ENCODE data around the gene KIAA0232. TPM values are rescaled to one million over a fixed set of nuclear protein-coding genes. Genes with fewer than 3 reads are reported as not detected.

KIAA0232 gene
- polyA plus RNA-seq, 1 donor from 2014 or later: 57.6 TPM

GRCh38 chr4:6880691-6881090 lies 98.2 kb downstream of the KIAA0232 start:
- no peak overlapping the region for H3K27ac ChIP-seq (ENCODE audit: low read length)
- no peak overlapping the region for H3K4me2 ChIP-seq (ENCODE audit: low read length)
- no peaks in the 10 kb centered on the region for H3K9me2 ChIP-seq (ENCODE audit: insufficient read depth, low read length)
- no peaks in the 10 kb centered on the region for H3K9me3 ChIP-seq (ENCODE audit: low read length)
- no peaks in the 10 kb centered on the region for H4K20me1 ChIP-seq (ENCODE audit: insufficient read depth)
- H3F3A ChIP-seq (ENCODE audit: insufficient read depth, low read length, poor library complexity, severe bottlenecking): no peaks in the 10 kb centered on the region
- no peak overlapping the region for H2AFZ ChIP-seq (ENCODE audit: low read depth, low read length)
- H3K9ac ChIP-seq (ENCODE audit: low read length): no peak overlapping the region
- H3K4me3 ChIP-seq (ENCODE audit: low read length): no peak overlapping the region
- no peaks in the 10 kb centered on the region for H3K27me3 ChIP-seq (ENCODE audit: insufficient read depth, low read depth, low read length)
- no peaks in the 10 kb centered on the region for H3K36me3 ChIP-seq (ENCODE audit: insufficient read depth, low read length)
- TF ChIP-seq EZH2 (IDR thresholded peaks at IDR 0.05; ENCODE audit: borderline replicate concordance, insufficient read depth, low read length, poor library complexity, severe bottlenecking) (no peak), SMC3 (conservative IDR thresholded peaks at IDR 0.05; ENCODE audit: poor library complexity) (no peak), TAF1 (IDR thresholded peaks at IDR 0.05; ENCODE audit: low read depth) (no peak), REST (IDR thresholded peaks at IDR 0.05; ENCODE audit: borderline replicate concordance) (no peak), MXI1 (conservative IDR thresholded peaks at IDR 0.05; ENCODE audit: poor library complexity, severe bottlenecking) (no peak), POLR2AphosphoS5 (IDR thresholded peaks at IDR 0.05) (no peak), EP300 (conservative IDR thresholded peaks at IDR 0.05; ENCODE audit: poor library complexity, severe bottlenecking) (no peak)
- TF ChIP-seq, protein P1, sequence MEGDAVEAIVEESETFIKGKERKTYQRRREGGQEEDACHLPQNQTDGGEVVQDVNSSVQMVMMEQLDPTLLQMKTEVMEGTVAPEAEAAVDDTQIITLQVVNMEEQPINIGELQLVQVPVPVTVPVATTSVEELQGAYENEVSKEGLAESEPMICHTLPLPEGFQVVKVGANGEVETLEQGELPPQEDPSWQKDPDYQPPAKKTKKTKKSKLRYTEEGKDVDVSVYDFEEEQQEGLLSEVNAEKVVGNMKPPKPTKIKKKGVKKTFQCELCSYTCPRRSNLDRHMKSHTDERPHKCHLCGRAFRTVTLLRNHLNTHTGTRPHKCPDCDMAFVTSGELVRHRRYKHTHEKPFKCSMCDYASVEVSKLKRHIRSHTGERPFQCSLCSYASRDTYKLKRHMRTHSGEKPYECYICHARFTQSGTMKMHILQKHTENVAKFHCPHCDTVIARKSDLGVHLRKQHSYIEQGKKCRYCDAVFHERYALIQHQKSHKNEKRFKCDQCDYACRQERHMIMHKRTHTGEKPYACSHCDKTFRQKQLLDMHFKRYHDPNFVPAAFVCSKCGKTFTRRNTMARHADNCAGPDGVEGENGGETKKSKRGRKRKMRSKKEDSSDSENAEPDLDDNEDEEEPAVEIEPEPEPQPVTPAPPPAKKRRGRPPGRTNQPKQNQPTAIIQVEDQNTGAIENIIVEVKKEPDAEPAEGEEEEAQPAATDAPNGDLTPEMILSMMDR (IDR thresholded peaks at IDR 0.05; ENCODE audit: poor library complexity, severe bottlenecking): no peak
- no peaks in the 10 kb centered on the region for H3K79me2 ChIP-seq (replicated peaks; ENCODE audit: insufficient read depth, low read length)

DNA sequence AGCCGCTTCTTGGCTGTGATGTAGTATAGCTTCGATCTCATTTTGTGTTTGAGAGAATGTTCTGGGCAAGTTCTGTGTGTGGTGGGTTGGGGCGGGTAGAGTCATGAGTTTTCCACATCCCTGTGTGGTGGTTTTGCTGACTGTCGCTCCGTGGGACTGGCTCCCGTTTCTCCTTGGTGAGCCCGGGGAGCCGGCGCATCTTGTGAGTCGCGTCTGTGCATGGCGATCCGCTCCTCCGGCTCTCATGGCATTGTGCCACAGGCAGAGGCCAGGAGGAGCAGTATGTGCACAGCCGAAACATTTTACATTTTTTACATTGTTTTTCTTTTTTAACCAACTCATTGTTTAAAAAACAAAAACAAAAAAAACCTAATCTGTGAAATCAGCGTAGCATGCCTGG lies 99.4 kb downstream of the KIAA0232 start:
- Histone ChIP-seq H3K9ac (ENCODE audit: low read length) (no peak overlapping the region), H3K9me2 (ENCODE audit: insufficient read depth, low read length) (no peaks in the 10 kb centered on the region), H2AFZ (ENCODE audit: low read depth, low read length) (no peak overlapping the region), H3K27me3 (ENCODE audit: insufficient read depth, low read depth, low read length) (no peaks in the 10 kb centered on the region), H3F3A (ENCODE audit: insufficient read depth, low read length, poor library complexity, severe bottlenecking) (no peaks in the 10 kb centered on the region), H3K9me3 (ENCODE audit: low read length) (no peaks in the 10 kb centered on the region), H3K36me3 (ENCODE audit: insufficient read depth, low read length) (no peaks in the 10 kb centered on the region), H4K20me1 (ENCODE audit: insufficient read depth) (no peaks in the 10 kb centered on the region), H3K4me3 (ENCODE audit: low read length) (no peak overlapping the region), H3K27ac (ENCODE audit: low read length) (no peak overlapping the region), H3K4me2 (ENCODE audit: low read length) (no peak overlapping the region), H3K79me2 (replicated peaks; ENCODE audit: insufficient read depth, low read length) (no peaks in the 10 kb centered on the region)
- TF ChIP-seq POLR2AphosphoS5 (IDR thresholded peaks at IDR 0.05) (no peak), MXI1 (conservative IDR thresholded peaks at IDR 0.05; ENCODE audit: poor library complexity, severe bottlenecking) (no peak)

- TF ChIP-seq MXI1 (conservative IDR thresholded peaks at IDR 0.05; ENCODE audit: poor library complexity, severe bottlenecking) (no peak), EZH2 (IDR thresholded peaks at IDR 0.05; ENCODE audit: borderline replicate concordance, insufficient read depth, low read length, poor library complexity, severe bottlenecking) (no peak), SMC3 (conservative IDR thresholded peaks at IDR 0.05; ENCODE audit: poor library complexity) (no peak), POLR2AphosphoS5 (IDR thresholded peaks at IDR 0.05) (no peak), REST (IDR thresholded peaks at IDR 0.05; ENCODE audit: borderline replicate concordance) (no peak), RAD21 (conservative IDR thresholded peaks at IDR 0.05) (no peak), TAF1 (IDR thresholded peaks at IDR 0.05; ENCODE audit: low read depth) (no peak), EP300 (conservative IDR thresholded peaks at IDR 0.05; ENCODE audit: poor library complexity, severe bottlenecking) (no peak)
- TF ChIP-seq, protein P1 (IDR thresholded peaks at IDR 0.05; ENCODE audit: poor library complexity, severe bottlenecking): no peak
- no peaks in the 10 kb centered on the region for H3K9me2 ChIP-seq (ENCODE audit: insufficient read depth, low read length)
- no peak overlapping the region for H3K27ac ChIP-seq (ENCODE audit: low read length)
- H2AFZ ChIP-seq (ENCODE audit: low read depth, low read length): no peak overlapping the region
- no peak overlapping the region for H3K4me3 ChIP-seq (ENCODE audit: low read length)
- H4K20me1 ChIP-seq (ENCODE audit: insufficient read depth): no peaks in the 10 kb centered on the region
- H3K9ac ChIP-seq (ENCODE audit: low read length): no peak overlapping the region
- H3K9me3 ChIP-seq (ENCODE audit: low read length): no peaks in the 10 kb centered on the region
- H3K4me2 ChIP-seq (ENCODE audit: low read length): no peak overlapping the region
- H3K36me3 ChIP-seq (ENCODE audit: insufficient read depth, low read length): peaks cover 5% of the 10 kb centered on the region
- H3K27me3 ChIP-seq (ENCODE audit: insufficient read depth, low read depth, low read length): no peaks in the 10 kb centered on the region
- H3K79me2 ChIP-seq (replicated peaks; ENCODE audit: insufficient read depth, low read length): no peaks in the 10 kb centered on the region
- H3F3A ChIP-seq (ENCODE audit: insufficient read depth, low read length, poor library complexity, severe bottlenecking): no peaks in the 10 kb centered on the region
These were observed 101.9 kb downstream of the KIAA0232 start for GRCh38 chr4:6884341-6884870.

Data from neural cell (in vitro differentiated cells).